NB4 (cell line): ENCODE data around the gene HOXC13.

Experiments used
- DNase-seq: peaks from one replicate; pipeline ENCODE4 v3.0.0; 2010; ENCODE audit warnings: low read depth
- H3K4me3 ChIP-seq: one replicate; pipeline ENCODE4 v1.5.1; 2011; ENCODE audit warnings: mild to moderate bottlenecking, low read depth, low read length, moderate library complexity
- CTCF ChIP-seq: IDR thresholded peaks from one replicate; pipeline ENCODE4 v1.5.1; 2012; ENCODE audit warnings: low read depth, low read length
- MAX ChIP-seq: IDR thresholded peaks from 2 replicates; pipeline ENCODE4 v1.6.1; 2011; ENCODE audit warnings: low read depth, low read length
- MYC ChIP-seq: IDR thresholded peaks from 2 replicates; pipeline ENCODE4 v1.6.1; 2011; ENCODE audit warnings: low read depth, low read length
- POLR2A ChIP-seq: IDR thresholded peaks from 2 replicates; pipeline ENCODE4 v1.6.1; 2011; ENCODE audit warnings: mild to moderate bottlenecking; ENCODE audit not compliant: insufficient read length; ENCODE audit errors: extremely low read depth

The HOXC13 gene

GRCh38 chr12:53988541-53989226 is 50.1 kb downstream of the HOXC13 start:
- no peak for DNase-seq
- TF ChIP-seq MYC (no peak), CTCF (no peak), MAX (no peak)
- H3K4me3 ChIP-seq = peak overlapping the region; percentile 32

DNA sequence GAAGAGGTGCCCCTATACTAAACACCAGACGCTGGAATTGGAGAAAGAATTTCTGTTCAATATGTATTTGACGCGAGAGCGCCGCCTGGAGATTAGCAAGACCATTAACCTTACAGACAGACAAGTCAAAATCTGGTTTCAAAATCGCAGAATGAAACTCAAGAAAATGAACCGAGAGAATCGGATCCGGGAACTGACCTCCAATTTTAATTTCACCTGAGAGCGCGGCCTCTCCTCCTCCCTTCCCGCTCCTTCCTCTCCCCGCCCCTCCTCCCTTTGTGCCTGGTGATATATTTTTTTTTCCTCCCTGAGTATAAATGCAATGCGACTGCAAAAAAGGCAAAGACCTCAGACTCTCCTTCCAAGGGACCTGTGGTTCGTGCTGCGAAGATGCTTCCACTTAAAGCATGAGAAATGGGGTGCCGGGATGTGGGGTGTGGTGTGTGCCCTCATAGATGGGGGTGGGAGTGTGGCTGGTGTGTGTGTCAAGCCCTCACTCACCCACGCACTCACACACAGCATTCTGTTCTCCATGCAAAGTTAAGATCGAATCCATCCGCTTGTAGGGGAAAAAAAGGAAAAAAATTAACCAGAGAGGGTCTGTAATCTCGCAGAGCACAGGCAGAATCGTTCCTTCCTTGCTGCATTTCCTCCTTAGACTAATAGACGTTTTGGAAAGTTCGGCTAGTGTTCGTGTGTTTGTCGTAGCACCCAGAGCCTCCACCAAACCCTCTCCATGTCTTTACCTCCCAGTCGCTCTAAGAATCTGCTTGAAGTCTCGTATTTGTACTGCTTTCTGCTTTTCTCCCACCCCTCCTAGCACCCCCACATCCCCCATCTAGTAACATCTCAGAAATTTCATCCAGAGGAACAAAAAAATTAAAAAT is 50.8 kb downstream of the HOXC13 start:
- peak overlapping the region; percentile 32 for H3K4me3 ChIP-seq
- peak; percentile 91 for DNase-seq
- TF ChIP-seq CTCF = peak; percentile 83
- TF ChIP-seq POLR2A = no peak

- H3K4me3 ChIP-seq = no peak overlapping the region
- TF ChIP-seq MYC = no peak
- no peak for TF ChIP-seq CTCF
- TF ChIP-seq POLR2A = no peak
- TF ChIP-seq MAX = no peak
- no peak for DNase-seq
Measured at GRCh38 chr12:53990311-53991076, 51.9 kb downstream of the HOXC13 start.

DNA sequence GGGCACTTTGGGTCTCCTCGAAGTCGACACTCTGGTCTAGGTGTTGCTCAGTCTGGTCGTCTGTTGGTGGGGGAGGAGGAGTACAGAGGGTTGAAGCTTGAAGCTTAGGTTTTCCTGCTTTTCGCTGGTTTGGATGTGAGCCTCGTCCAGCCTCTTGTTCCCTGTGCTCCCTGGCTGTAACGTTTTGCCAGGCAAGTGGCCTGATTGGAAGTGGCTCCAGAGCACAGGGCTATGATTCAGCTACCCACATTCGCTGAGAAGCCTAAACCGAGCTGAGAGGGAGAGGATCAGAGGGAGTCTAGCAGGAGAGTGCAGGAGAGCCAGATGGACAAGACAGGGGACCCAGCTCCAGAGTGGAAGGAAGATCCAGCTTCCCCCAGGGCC is 52.4 kb downstream of the HOXC13 start:
- H3K4me3 ChIP-seq = no peak overlapping the region
- no peak for DNase-seq
- TF ChIP-seq CTCF = no peak
- no peak for TF ChIP-seq POLR2A
- TF ChIP-seq MYC = no peak
- TF ChIP-seq MAX = no peak

DNA sequence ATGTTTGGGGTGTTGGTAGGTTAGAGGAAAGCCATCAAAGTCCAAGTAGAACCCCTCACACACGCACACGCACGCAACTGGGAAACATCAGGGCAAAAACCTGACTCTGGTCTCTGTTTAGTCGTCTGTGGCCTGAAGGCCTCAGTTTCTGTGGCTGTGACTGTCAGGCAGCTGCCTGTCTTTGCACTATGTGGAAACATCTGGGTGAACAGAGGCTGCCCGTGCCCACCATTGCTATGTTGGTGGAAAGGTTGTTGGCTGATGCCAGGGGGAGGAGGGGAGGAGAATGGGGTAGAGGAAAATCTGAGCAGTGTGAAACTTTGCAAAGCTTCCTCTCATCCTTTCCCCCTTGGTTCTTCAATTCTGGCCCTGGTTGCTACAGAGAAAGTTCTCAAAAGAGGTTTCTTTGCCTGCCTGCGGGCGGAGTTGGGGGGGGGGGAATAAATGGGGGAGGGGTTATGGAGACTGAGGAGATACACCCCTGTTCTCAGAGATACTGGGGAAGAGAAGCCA is 53.8 kb downstream of the HOXC13 start:
- H3K4me3 ChIP-seq = no peak overlapping the region
- no peak for DNase-seq
- TF ChIP-seq MAX (no peak), MYC (no peak), CTCF (no peak), POLR2A (no peak)
